HG03520 (cell line): Measurements from ENCODE around the gene SH2D4B.

Experiments
- ATAC-seq: cut with Tn5 transposase; IDR thresholded peaks from one replicate; pipeline ENCODE4 v1.9.1; 2021; ENCODE audit warnings: mild to moderate bottlenecking, moderate library complexity; ENCODE audit not compliant: unreplicated experiment

Gene SH2D4B

GRCh38 chr10:80503584-80504157, 34.0 kb upstream of the SH2D4B start:
- no peak for ATAC-seq

- no peak for ATAC-seq
These were observed 33.4 kb upstream of the SH2D4B start for GRCh38 chr10:80504158-80504811.

GRCh38 chr10:80504897-80505465, 32.7 kb upstream of the SH2D4B start:
- ATAC-seq: no peak

- no peak for ATAC-seq
These were observed 31.5 kb upstream of the SH2D4B start for GRCh38 chr10:80506189-80506575.

- no peak for ATAC-seq
These were observed 30.7 kb upstream of the SH2D4B start for GRCh38 chr10:80506836-80507487.

GRCh38 chr10:80509108-80509402, 28.6 kb upstream of the SH2D4B start:
- ATAC-seq: no peak

- ATAC-seq: no peak
These were observed 28.1 kb upstream of the SH2D4B start for GRCh38 chr10:80509403-80510161.

- ATAC-seq: no peak
These were observed 25.6 kb upstream of the SH2D4B start for GRCh38 chr10:80512031-80512526.

GRCh38 chr10:80513106-80513505, 24.6 kb upstream of the SH2D4B start:
- ATAC-seq: no peak

GRCh38 chr10:80515511-80515910, 22.2 kb upstream of the SH2D4B start:
- ATAC-seq: no peak

GRCh38 chr10:80515941-80516340, 21.8 kb upstream of the SH2D4B start:
- ATAC-seq: no peak

- ATAC-seq: no peak
These were observed 21.1 kb upstream of the SH2D4B start for GRCh38 chr10:80516506-80517075.

GRCh38 chr10:80517416-80518142, 20.1 kb upstream of the SH2D4B start:
- ATAC-seq: no peak

- no peak for ATAC-seq
These were observed 19.4 kb upstream of the SH2D4B start for GRCh38 chr10:80518143-80518806.

- ATAC-seq: no peak
These were observed 18.8 kb upstream of the SH2D4B start for GRCh38 chr10:80518807-80519360.

- ATAC-seq: no peak
These were observed 17.6 kb upstream of the SH2D4B start for GRCh38 chr10:80519936-80520650.

- ATAC-seq: no peak
These were observed 16.8 kb upstream of the SH2D4B start for GRCh38 chr10:80520661-80521470.

- no peak for ATAC-seq
These were observed 14.8 kb upstream of the SH2D4B start for GRCh38 chr10:80522756-80523363.
